ENCODE measurements around the gene BIRC2. TPM values are rescaled to one million over a fixed set of nuclear protein-coding genes. Genes with fewer than 3 reads are reported as not detected.

The BIRC2 gene
- total RNA-seq, 2 experiments from 2014 or later, result 107 to 109 TPM

DNA sequence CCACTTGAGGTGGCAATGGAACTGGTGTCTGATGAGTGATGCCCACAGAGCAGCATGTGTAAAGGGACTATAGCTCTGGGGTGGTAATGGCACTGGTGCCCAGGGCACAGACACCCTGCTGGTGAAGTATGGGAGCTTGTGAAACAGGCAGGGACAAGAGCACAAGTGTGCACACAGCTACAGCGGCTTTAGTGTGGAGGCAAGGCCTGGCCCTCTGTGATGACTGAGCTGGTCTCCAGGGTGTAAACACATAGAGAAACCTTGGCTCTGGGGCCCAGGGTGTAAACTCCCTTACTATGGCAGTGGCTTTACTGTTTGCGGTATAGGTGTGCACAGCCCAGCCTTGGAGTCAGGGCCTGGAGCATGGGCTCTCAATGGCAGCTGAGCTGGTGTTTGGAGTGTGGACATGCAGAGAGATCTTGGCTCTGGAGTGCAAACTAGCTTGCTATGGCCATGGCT is 46.3 kb downstream of the BIRC2 start:
- DNase-seq (peak in 1 of 14 experiments; percentile 36), ATAC-seq (ENCODE audit: poor library complexity) (no peak)
- Mint-ChIP-seq H3K4me1 (ENCODE audit: low read depth) (peaks cover 61% of the 10 kb centered on the region), H3K36me3 (ENCODE audit: low read depth) (peaks cover 82% of the 10 kb centered on the region), H3K27ac (peak overlapping the region; percentile 66), H3K4me3 (no peak overlapping the region), H3K27me3 (no peaks in the 10 kb centered on the region), H3K9me3 (peaks cover 3% of the 10 kb centered on the region)
- Histone ChIP-seq H3K36me3 (ENCODE audit: insufficient read depth, low read length) (peaks cover 50% of the 10 kb centered on the region), H3K27ac (ENCODE audit: low read depth in 1 of 2, low read length in 2 of 2) (no peak overlapping the region), H3K4me1 (ENCODE audit: insufficient read depth, low read length) (peaks cover 23% of the 10 kb centered on the region), H3K27me3 (ENCODE audit: control insufficient read depth in 1 of 2, insufficient read depth in 2 of 2, low read length in 2 of 2) (no peaks in the 10 kb centered on the region), H3K4me3 (ENCODE audit: low read length) (no peak overlapping the region), H3K9me3 (ENCODE audit: control insufficient read depth in 1 of 2, insufficient read depth in 1 of 2, low read length in 2 of 2) (no peaks in the 10 kb centered on the region)
- intact Hi-C loops (cut with DNase I, micrococcal nuclease), result loop anchor here in 1 of 2 experiments (2.0 kb wide), 1 partner anchor 58 kb away; no protein-coding TSS in a partner anchor
- ChIA-PET CTCF (interaction anchor here (0.5 to 1.8 kb wide), 3 partner anchors 9 to 99 kb away, joined by 3 to 5 read pairs (median 5); no protein-coding TSS in a partner anchor), POLR2A (interaction anchor here (0.6 to 1.5 kb wide), 7 partner anchors 8 to 164 kb away, joined by 3 to 6 read pairs (median 4); partner anchors contain the start of gene TMEM123)
- TF ChIP-seq, protein P1, sequence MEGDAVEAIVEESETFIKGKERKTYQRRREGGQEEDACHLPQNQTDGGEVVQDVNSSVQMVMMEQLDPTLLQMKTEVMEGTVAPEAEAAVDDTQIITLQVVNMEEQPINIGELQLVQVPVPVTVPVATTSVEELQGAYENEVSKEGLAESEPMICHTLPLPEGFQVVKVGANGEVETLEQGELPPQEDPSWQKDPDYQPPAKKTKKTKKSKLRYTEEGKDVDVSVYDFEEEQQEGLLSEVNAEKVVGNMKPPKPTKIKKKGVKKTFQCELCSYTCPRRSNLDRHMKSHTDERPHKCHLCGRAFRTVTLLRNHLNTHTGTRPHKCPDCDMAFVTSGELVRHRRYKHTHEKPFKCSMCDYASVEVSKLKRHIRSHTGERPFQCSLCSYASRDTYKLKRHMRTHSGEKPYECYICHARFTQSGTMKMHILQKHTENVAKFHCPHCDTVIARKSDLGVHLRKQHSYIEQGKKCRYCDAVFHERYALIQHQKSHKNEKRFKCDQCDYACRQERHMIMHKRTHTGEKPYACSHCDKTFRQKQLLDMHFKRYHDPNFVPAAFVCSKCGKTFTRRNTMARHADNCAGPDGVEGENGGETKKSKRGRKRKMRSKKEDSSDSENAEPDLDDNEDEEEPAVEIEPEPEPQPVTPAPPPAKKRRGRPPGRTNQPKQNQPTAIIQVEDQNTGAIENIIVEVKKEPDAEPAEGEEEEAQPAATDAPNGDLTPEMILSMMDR (IDR thresholded peaks at IDR 0.05), result no peak

DNA sequence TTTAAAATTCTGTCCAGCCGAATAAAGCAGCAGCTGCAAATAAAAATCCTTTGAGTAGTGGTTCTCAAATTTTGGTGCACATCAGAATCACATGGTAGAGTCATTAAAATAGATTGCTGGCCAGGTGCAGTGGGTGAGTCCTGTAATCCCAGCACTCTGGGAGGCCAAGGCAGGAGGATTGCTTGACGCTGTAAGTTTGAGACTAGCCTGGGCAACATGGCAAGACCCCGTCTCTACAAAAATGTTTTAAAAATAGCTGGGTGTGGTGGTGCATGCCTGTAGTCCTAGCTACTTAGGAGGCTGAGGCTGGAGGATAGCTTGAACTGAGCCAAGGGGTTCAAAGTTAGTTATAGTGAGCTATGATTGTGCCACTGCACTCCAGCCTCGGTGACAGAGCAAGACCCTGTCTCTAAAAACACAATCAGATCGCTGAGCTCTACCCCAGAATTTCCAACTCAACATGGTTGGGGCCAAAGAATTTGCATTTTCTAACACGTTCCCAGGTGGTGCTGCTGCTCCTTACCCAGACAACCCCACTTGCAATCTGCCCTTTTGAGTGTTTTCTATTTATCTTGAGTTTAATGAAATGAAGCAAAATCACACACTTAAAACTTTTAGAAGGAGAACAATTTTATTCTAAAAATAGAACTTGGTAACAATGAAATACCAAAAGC is 48.8 kb downstream of the BIRC2 start:
- peaks cover 61% of the 10 kb centered on the region for H3K36me3 ChIP-seq (ENCODE audit: insufficient read depth, low read length)
- CTCF ChIA-PET, result interaction anchor here (0.6 to 4.2 kb wide), 6 partner anchors 10 to 56 kb away, joined by 3 to 14 read pairs (median 3); no protein-coding TSS in a partner anchor
- POLR2A ChIA-PET, result interaction anchor here (1.1 to 4.3 kb wide), 2 partner anchors 32 to 56 kb away, joined by 3 to 25 read pairs; partner anchors contain the start of gene TMEM123
- no peaks in the 10 kb centered on the region for H3K27me3 ChIP-seq (ENCODE audit: control insufficient read depth in 1 of 2, insufficient read depth in 2 of 2, low read length in 2 of 2)
- H3K4me1 ChIP-seq (ENCODE audit: insufficient read depth, low read length), result peaks cover 18% of the 10 kb centered on the region
- H3K27ac ChIP-seq (ENCODE audit: low read depth in 1 of 2, low read length in 2 of 2), result no peak overlapping the region
- Mint-ChIP-seq H3K27me3 (no peaks in the 10 kb centered on the region), H3K9me3 (no peaks in the 10 kb centered on the region), H3K4me3 (no peak overlapping the region), H3K36me3 (ENCODE audit: low read depth) (peaks cover 82% of the 10 kb centered on the region), H3K4me1 (ENCODE audit: low read depth) (peaks cover 56% of the 10 kb centered on the region), H3K27ac (peak overlapping the region; percentile 81)
- no peak for DNase-seq
- H3K4me3 ChIP-seq (ENCODE audit: low read length), result no peak overlapping the region
- TF ChIP-seq, protein P1 (IDR thresholded peaks at IDR 0.05), result no peak
- intact Hi-C loops (cut with DNase I, micrococcal nuclease), result no loop called here
- H3K9me3 ChIP-seq (ENCODE audit: control insufficient read depth in 1 of 2, insufficient read depth in 1 of 2, low read length in 2 of 2), result peaks cover 0 to 4% of the 10 kb centered on the region in 2 experiments
- ATAC-seq (ENCODE audit: poor library complexity), result no peak

DNA sequence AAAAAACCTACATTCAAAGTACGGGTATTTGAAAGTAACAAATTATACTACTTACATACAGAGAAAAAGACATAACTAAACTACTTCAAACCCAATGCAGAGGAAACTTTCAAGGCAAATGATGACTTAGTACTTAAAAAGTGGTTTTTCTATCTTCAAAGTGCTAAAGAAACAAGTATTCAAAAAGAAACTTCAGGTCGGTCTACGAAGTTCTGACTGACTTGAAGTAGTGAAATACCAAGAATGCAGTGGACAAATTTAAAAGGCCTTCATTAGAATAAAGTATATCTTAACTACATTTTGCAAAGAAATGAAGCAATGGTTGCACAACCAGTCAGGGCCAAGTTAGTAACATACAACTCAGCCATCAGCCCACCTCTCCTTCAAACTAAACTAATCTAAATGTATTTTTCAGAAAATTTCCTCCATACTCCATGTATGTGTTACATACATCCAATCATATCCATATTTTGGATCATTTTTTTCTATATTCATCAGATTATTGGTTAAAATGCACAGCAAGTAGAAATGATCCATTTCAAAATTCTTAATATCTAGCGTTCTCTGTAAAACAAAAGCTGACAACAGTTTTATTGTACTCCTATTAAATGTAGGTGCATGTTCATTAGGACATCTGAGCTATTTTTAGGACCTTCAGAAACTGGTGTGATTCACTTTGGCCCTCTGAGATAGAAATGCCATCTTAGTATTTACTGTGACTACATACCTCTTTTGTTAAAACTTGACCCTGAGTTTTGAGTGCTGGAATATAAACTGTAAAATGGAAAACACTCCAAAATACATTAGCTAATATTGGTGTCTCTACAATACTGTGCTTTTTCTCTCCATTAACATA is 49.9 kb downstream of the BIRC2 start:
- H3K4me3 ChIP-seq (ENCODE audit: low read length), result no peak overlapping the region
- ATAC-seq (ENCODE audit: poor library complexity), result no peak
- DNase-seq, result no peak
- H3K4me1 ChIP-seq (ENCODE audit: insufficient read depth, low read length), result peaks cover 9% of the 10 kb centered on the region
- Mint-ChIP-seq H3K9me3 (no peaks in the 10 kb centered on the region), H3K4me3 (peak overlapping the region; percentile 23), H3K27me3 (no peaks in the 10 kb centered on the region), H3K36me3 (ENCODE audit: low read depth) (peaks cover 91% of the 10 kb centered on the region), H3K27ac (peak overlapping the region; percentile 81), H3K4me1 (ENCODE audit: low read depth) (peaks cover 64% of the 10 kb centered on the region)
- H3K36me3 ChIP-seq (ENCODE audit: insufficient read depth, low read length), result peaks cover 64% of the 10 kb centered on the region
- TF ChIP-seq, protein P1 (IDR thresholded peaks at IDR 0.05), result no peak
- POLR2A ChIA-PET, result interaction anchor here (1.1 to 4.3 kb wide), 2 partner anchors 50 to 55 kb away, joined by 3 to 25 read pairs; partner anchors contain the start of gene TMEM123
- H3K27me3 ChIP-seq (ENCODE audit: control insufficient read depth in 1 of 2, insufficient read depth in 2 of 2, low read length in 2 of 2), result no peaks in the 10 kb centered on the region
- CTCF ChIA-PET, result interaction anchor here (1.2 to 4.2 kb wide), 4 partner anchors 30 to 55 kb away, joined by 3 to 14 read pairs (median 4); no protein-coding TSS in a partner anchor
- H3K9me3 ChIP-seq (ENCODE audit: control insufficient read depth in 1 of 2, insufficient read depth in 1 of 2, low read length in 2 of 2), result peaks cover 0 to 4% of the 10 kb centered on the region in 2 experiments
- H3K27ac ChIP-seq (ENCODE audit: low read depth in 1 of 2, low read length in 2 of 2), result peak overlapping the region in 1 of 2 donors; percentile 4
- intact Hi-C loops (cut with DNase I, micrococcal nuclease), result no loop called here
